Measurements from ENCODE around the gene USHBP1. TPM values are rescaled to one million over a fixed set of nuclear protein-coding genes. Genes with fewer than 3 reads are reported as not detected.
A peak's percentile ranks its signal among the peaks of the same experiment; 100 is the strongest.

Gene USHBP1
- total RNA-seq, 2 experiments from 2014 or later, result not detected

DNA sequence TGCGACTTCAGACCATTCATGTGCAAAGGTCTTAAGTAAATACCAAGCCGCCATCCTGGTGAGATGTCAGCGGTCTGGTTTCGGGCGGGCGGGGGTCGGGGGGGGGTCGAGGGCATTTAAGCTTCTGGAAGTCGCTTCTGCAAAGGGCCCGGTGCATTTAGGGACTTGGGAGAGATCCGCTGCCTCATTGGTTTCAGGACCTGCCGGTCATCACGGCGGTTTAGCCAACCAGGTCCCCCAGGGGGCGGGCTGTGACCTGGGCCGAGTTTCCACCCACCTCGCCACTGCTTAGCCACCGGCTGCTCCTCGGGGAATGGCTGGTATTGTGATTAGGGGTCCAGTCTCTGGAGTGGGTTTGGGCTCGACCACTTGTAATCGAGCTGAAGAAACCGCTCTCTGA, 24.9 kb upstream of the USHBP1 start:
- Mint-ChIP-seq H3K27me3 (peaks cover 4% of the 10 kb centered on the region), H3K9me3 (no peaks in the 10 kb centered on the region), H3K36me3 (ENCODE audit: low read depth) (no peaks in the 10 kb centered on the region), H3K4me3 (no peak overlapping the region), H3K27ac (no peak overlapping the region), H3K4me1 (ENCODE audit: low read depth) (peaks cover 9% of the 10 kb centered on the region)
- TF ChIP-seq, protein P1, sequence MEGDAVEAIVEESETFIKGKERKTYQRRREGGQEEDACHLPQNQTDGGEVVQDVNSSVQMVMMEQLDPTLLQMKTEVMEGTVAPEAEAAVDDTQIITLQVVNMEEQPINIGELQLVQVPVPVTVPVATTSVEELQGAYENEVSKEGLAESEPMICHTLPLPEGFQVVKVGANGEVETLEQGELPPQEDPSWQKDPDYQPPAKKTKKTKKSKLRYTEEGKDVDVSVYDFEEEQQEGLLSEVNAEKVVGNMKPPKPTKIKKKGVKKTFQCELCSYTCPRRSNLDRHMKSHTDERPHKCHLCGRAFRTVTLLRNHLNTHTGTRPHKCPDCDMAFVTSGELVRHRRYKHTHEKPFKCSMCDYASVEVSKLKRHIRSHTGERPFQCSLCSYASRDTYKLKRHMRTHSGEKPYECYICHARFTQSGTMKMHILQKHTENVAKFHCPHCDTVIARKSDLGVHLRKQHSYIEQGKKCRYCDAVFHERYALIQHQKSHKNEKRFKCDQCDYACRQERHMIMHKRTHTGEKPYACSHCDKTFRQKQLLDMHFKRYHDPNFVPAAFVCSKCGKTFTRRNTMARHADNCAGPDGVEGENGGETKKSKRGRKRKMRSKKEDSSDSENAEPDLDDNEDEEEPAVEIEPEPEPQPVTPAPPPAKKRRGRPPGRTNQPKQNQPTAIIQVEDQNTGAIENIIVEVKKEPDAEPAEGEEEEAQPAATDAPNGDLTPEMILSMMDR (IDR thresholded peaks at IDR 0.05), result no peak
- no peaks in the 10 kb centered on the region for H3K27me3 ChIP-seq (ENCODE audit: control insufficient read depth in 1 of 2, insufficient read depth in 2 of 2, low read length in 2 of 2)
- peaks cover 0 to 5% of the 10 kb centered on the region in 2 experiments for H3K9me3 ChIP-seq (ENCODE audit: control insufficient read depth in 1 of 2, insufficient read depth in 1 of 2, low read length in 2 of 2)
- ATAC-seq (ENCODE audit: poor library complexity) (no peak), DNase-seq (peak in 5 of 14 experiments; percentile 18 to 65 (median 32))
- H3K36me3 ChIP-seq (ENCODE audit: insufficient read depth, low read length), result no peaks in the 10 kb centered on the region
- H3K4me3 ChIP-seq (ENCODE audit: low read length), result no peak overlapping the region
- intact Hi-C loops (cut with DNase I, micrococcal nuclease), result no loop called here
- peaks cover 18% of the 10 kb centered on the region for H3K4me1 ChIP-seq (ENCODE audit: insufficient read depth, low read length)
- no peak overlapping the region for H3K27ac ChIP-seq (ENCODE audit: low read depth in 1 of 2, low read length in 2 of 2)
- ChIA-PET POLR2A (no interaction called here), CTCF (no interaction called here)

DNA sequence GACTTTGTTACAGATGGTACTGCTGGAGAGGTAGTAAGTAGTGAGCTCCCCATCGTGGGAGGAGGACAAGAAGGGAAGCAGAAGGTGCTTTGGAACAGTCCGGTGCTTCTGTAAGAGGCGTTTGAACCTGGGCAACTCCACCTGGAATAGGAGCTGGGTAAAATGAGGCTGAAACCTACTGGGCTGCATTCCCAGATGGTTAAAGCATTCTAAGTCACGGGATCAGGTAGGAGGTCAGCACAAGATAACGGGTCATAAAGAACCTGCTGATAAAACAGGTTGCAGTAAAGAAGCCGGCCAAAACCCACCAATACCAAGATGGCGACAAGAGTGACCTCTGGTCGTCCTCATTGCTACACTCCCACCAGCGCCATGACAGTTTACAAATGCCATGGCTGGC, 22.2 kb upstream of the USHBP1 start:
- H3K4me1 Mint-ChIP-seq (ENCODE audit: low read depth), result peaks cover 8% of the 10 kb centered on the region
- H3K27ac Mint-ChIP-seq, result no peak overlapping the region
- intact Hi-C loops (cut with DNase I, micrococcal nuclease), result no loop called here

DNA sequence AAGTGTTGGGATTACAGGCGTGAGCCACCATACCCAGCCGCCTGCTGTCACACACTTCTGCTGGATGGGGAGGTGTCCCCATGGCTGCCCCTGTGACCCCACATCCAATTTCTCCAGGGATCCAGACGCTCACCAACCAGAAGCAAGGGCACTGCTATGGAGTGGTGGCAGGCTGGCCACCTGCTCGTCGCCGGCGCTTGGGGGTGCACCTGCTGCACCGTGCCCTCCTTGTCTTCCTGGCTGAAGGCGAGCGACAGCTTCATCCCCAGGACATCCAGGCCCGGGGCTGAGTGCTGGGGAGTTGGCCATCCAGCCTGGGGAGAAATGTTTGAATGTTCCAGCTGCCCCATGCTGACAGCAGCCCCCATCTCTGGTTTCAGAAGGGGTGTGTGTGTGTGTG, 21.7 kb upstream of the USHBP1 start:
- TF ChIP-seq, protein P1 (IDR thresholded peaks at IDR 0.05), result no peak
- H3K9me3 ChIP-seq (ENCODE audit: control insufficient read depth in 1 of 2, insufficient read depth in 1 of 2, low read length in 2 of 2), result no peaks in the 10 kb centered on the region
- H3K36me3 ChIP-seq (ENCODE audit: insufficient read depth, low read length), result no peaks in the 10 kb centered on the region
- Mint-ChIP-seq H3K27me3 (peaks cover 13% of the 10 kb centered on the region), H3K27ac (no peak overlapping the region), H3K4me1 (ENCODE audit: low read depth) (peaks cover 11% of the 10 kb centered on the region), H3K9me3 (no peaks in the 10 kb centered on the region), H3K36me3 (ENCODE audit: low read depth) (no peaks in the 10 kb centered on the region), H3K4me3 (no peak overlapping the region)
- DNase-seq, result no peak
- H3K27ac ChIP-seq (ENCODE audit: low read depth in 1 of 2, low read length in 2 of 2), result no peak overlapping the region
- H3K4me1 ChIP-seq (ENCODE audit: insufficient read depth, low read length), result peaks cover 21% of the 10 kb centered on the region
- intact Hi-C loops (cut with DNase I, micrococcal nuclease), result no loop called here
- ChIA-PET POLR2A (no interaction called here), CTCF (no interaction called here)
- no peak overlapping the region for H3K4me3 ChIP-seq (ENCODE audit: low read length)
- ATAC-seq (ENCODE audit: poor library complexity), result no peak
- H3K27me3 ChIP-seq (ENCODE audit: control insufficient read depth in 1 of 2, insufficient read depth in 2 of 2, low read length in 2 of 2), result peaks cover 0 to 4% of the 10 kb centered on the region in 2 experiments

More for the DNA sequence above, 22.2 kb upstream of the USHBP1 start:
- Histone ChIP-seq H3K4me3 (ENCODE audit: low read length) (no peak overlapping the region), H3K9me3 (ENCODE audit: control insufficient read depth in 1 of 2, insufficient read depth in 1 of 2, low read length in 2 of 2) (no peaks in the 10 kb centered on the region), H3K36me3 (ENCODE audit: insufficient read depth, low read length) (no peaks in the 10 kb centered on the region), H3K27me3 (ENCODE audit: control insufficient read depth in 1 of 2, insufficient read depth in 2 of 2, low read length in 2 of 2) (no peaks in the 10 kb centered on the region), H3K4me1 (ENCODE audit: insufficient read depth, low read length) (peaks cover 18% of the 10 kb centered on the region), H3K27ac (ENCODE audit: low read depth in 1 of 2, low read length in 2 of 2) (no peak overlapping the region)
- H3K36me3 Mint-ChIP-seq (ENCODE audit: low read depth), result no peaks in the 10 kb centered on the region
- TF ChIP-seq, protein P1 (IDR thresholded peaks at IDR 0.05), result no peak
- ATAC-seq (ENCODE audit: poor library complexity), result no peak
- no peak for DNase-seq
- H3K27me3 Mint-ChIP-seq, result peaks cover 9% of the 10 kb centered on the region
- no peaks in the 10 kb centered on the region for H3K9me3 Mint-ChIP-seq
- H3K4me3 Mint-ChIP-seq, result no peak overlapping the region
- POLR2A ChIA-PET, result no interaction called here
- CTCF ChIA-PET, result interaction anchor here (0.6 kb wide), 1 partner anchor 213 kb away, joined by 3 read pairs; no protein-coding TSS in a partner anchor

Measured in CD4-positive, alpha-beta T cell (primary cell).